ENCODE measurements around the gene ANKRD29.
A peak's percentile ranks its signal among the peaks of the same experiment; 100 is the strongest.

ANKRD29 gene

DNA sequence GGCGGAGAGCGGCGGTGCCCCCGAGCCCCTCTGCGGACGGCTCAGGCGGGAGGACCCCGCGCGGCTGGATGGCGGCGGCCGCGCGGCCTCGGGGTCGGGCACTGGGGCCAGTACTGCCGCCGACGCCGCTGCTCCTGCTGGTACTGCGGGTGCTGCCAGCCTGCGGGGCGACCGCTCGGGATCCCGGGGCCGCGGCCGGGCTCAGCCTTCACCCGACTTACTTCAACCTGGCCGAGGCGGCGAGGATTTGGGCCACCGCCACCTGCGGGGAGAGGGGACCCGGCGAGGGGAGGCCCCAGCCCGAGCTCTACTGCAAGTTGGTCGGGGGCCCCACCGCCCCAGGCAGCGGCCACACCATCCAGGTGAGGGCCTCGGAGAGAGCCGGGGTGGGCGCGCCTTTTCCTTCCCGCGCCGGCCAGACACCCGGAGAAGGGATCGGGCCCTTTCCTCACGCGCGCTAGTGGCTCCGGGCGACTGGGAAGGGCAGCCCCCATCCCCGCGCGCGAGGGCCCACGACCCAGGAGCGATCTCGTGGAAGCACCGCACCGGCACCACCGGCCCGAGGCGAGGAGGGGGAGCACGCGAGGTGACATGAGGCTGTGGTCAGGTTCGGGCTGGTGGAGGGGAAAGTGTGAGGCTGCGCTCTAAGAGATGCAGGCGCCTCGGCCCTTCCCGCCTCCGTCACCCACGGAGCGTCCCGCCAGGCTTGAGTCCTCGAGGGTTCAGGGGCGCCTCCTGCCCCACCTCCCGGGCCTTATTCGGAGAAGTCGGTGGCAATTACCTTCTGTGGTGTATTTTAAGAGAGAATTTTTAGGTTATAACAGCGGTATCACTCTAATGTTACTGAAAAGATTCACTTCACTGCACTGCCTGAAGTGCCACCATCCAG lies 27.1 kb upstream of the ANKRD29 start:
- peak; percentile 14 for DNase-seq (ENCODE audit: low spot score)
- Histone ChIP-seq H2BK120ac (ENCODE audit: low read depth, low read length) (no peak overlapping the region), H4K91ac (ENCODE audit: low read depth, low read length, poor library complexity) (no peak overlapping the region), H3K18ac (ENCODE audit: low read length) (peak overlapping the region; percentile 95), H3K9me3 (replicated peaks in 1 of 2; ENCODE audit: control insufficient read depth in 2 of 2, insufficient read depth in 1 of 2, low read depth in 1 of 2, low read length in 2 of 2) (no peaks in the 10 kb centered on the region), H2BK15ac (ENCODE audit: low read length) (peak overlapping the region; percentile 81), H3K27me3 (ENCODE audit: control insufficient read depth in 3 of 3, insufficient read depth in 3 of 3, low read depth in 1 of 3, low read length in 3 of 3) (peaks cover 11 to 54% (median 23%) of the 10 kb centered on the region in 3 experiments), H3K23ac (ENCODE audit: low read depth, low read length, poor library complexity) (peak overlapping the region; percentile 55), H2BK12ac (ENCODE audit: low read length) (peak overlapping the region; percentile 10), H3K9ac (ENCODE audit: low read depth, low read length, poor library complexity) (peak overlapping the region; percentile 95), H4K8ac (ENCODE audit: low read depth, low read length) (no peak overlapping the region), H3K4me3 (ENCODE audit: low read length in 2 of 2) (peak overlapping the region; percentile 15 to 74), H3K4me2 (ENCODE audit: insufficient read depth, low read length, poor library complexity, severe bottlenecking) (peak overlapping the region; percentile 98), H3K14ac (ENCODE audit: low read length) (peak overlapping the region; percentile 71), H2AK5ac (ENCODE audit: low read depth, low read length) (no peak overlapping the region), H3K4ac (ENCODE audit: low read length) (no peak overlapping the region), H2AFZ (ENCODE audit: low read length) (peak overlapping the region; percentile 94), H2BK5ac (ENCODE audit: low read length) (peak overlapping the region; percentile 66), H3K27ac (replicated peaks; ENCODE audit: low read length) (no peak overlapping the region), H3K36me3 (replicated peaks in 1 of 2; ENCODE audit: control insufficient read depth in 2 of 2, insufficient read depth in 2 of 2, low read length in 2 of 2) (no peaks in the 10 kb centered on the region), H3K79me1 (ENCODE audit: low read depth, low read length) (no peaks in the 10 kb centered on the region), H3K4me1 (ENCODE audit: control insufficient read depth in 2 of 2, insufficient read depth in 1 of 2, low read depth in 1 of 2, low read length in 2 of 2) (peaks cover 2 to 3% of the 10 kb centered on the region in 2 donors)
- no CpG with 5 or more reads among the region's 85 CpGs for WGBS, 2 donors (ENCODE audit: extremely low coverage in 2 of 2, insufficient read length in 2 of 2, insufficient replicate concordance in 1 of 2)

GRCh38 chr18:23689031-23689615 lies 26.4 kb upstream of the ANKRD29 start, which contains the start of gene LAMA3:
TSS of gene LAMA3 (plus strand) at chr18:23689453. CDS start at chr18:23689684, 231 bp downstream.
- Histone ChIP-seq H4K91ac (ENCODE audit: low read depth, low read length, poor library complexity) (no peak within 1 kb of the TSS), H3K4me1 (ENCODE audit: control insufficient read depth in 2 of 2, insufficient read depth in 1 of 2, low read depth in 1 of 2, low read length in 2 of 2) (peaks cover 2 to 3% of the 10 kb centered on the region in 2 donors), H3K79me1 (ENCODE audit: low read depth, low read length) (no peaks in the 10 kb centered on the region), H3K18ac (ENCODE audit: low read length) (peak within 1 kb of the TSS; percentile 95), H2AFZ (ENCODE audit: low read length) (peak within 1 kb of the TSS; percentile 94), H3K4me3 (ENCODE audit: low read length in 2 of 2) (peak within 1 kb of the TSS; percentile 15 to 74), H2BK5ac (ENCODE audit: low read length) (peak within 1 kb of the TSS; percentile 66), H3K23ac (ENCODE audit: low read depth, low read length, poor library complexity) (peak within 1 kb of the TSS; percentile 55), H2BK12ac (ENCODE audit: low read length) (peak within 1 kb of the TSS; percentile 10), H2BK120ac (ENCODE audit: low read depth, low read length) (no peak within 1 kb of the TSS), H3K4ac (ENCODE audit: low read length) (no peak within 1 kb of the TSS), H3K9ac (ENCODE audit: low read depth, low read length, poor library complexity) (peak within 1 kb of the TSS; percentile 95), H2BK15ac (ENCODE audit: low read length) (peak within 1 kb of the TSS; percentile 81), H3K27me3 (ENCODE audit: control insufficient read depth in 3 of 3, insufficient read depth in 3 of 3, low read depth in 1 of 3, low read length in 3 of 3) (peaks cover 11 to 54% (median 23%) of the 10 kb centered on the region in 3 experiments), H3K4me2 (ENCODE audit: insufficient read depth, low read length, poor library complexity, severe bottlenecking) (peak within 1 kb of the TSS; percentile 98), H3K14ac (ENCODE audit: low read length) (peak within 1 kb of the TSS; percentile 71), H3K9me3 (replicated peaks in 1 of 2; ENCODE audit: control insufficient read depth in 2 of 2, insufficient read depth in 1 of 2, low read depth in 1 of 2, low read length in 2 of 2) (no peaks in the 10 kb centered on the region), H3K36me3 (replicated peaks in 1 of 2; ENCODE audit: control insufficient read depth in 2 of 2, insufficient read depth in 2 of 2, low read length in 2 of 2) (no peaks in the 10 kb centered on the region), H3K27ac (replicated peaks; ENCODE audit: low read length) (no peak within 1 kb of the TSS), H4K8ac (ENCODE audit: low read depth, low read length) (no peak within 1 kb of the TSS), H2AK5ac (ENCODE audit: low read depth, low read length) (no peak within 1 kb of the TSS)
- WGBS, 2 donors (ENCODE audit: extremely low coverage in 2 of 2, insufficient read length in 2 of 2, insufficient replicate concordance in 1 of 2) = no CpG with 5 or more reads among the region's 45 CpGs
- DNase-seq (ENCODE audit: low spot score) = peak; percentile 48

GRCh38 chr18:23688528-23688927 lies 25.8 kb upstream of the ANKRD29 start:
- H3K18ac ChIP-seq (ENCODE audit: low read length) = no peak overlapping the region
- no peaks in the 10 kb centered on the region for H3K79me1 ChIP-seq (ENCODE audit: low read depth, low read length)
- DNase-seq (ENCODE audit: low spot score) = no peak
- H2AFZ ChIP-seq (ENCODE audit: low read length) = no peak overlapping the region
- H3K9ac ChIP-seq (ENCODE audit: low read depth, low read length, poor library complexity) = no peak overlapping the region
- H3K4ac ChIP-seq (ENCODE audit: low read length) = no peak overlapping the region
- no peaks in the 10 kb centered on the region for H3K36me3 ChIP-seq (replicated peaks in 1 of 2; ENCODE audit: control insufficient read depth in 2 of 2, insufficient read depth in 2 of 2, low read length in 2 of 2)
- H3K4me2 ChIP-seq (ENCODE audit: insufficient read depth, low read length, poor library complexity, severe bottlenecking) = peak overlapping the region; percentile 98
- no peak overlapping the region for H2BK5ac ChIP-seq (ENCODE audit: low read length)
- H2BK120ac ChIP-seq (ENCODE audit: low read depth, low read length) = no peak overlapping the region
- peaks cover 11 to 48% (median 23%) of the 10 kb centered on the region in 3 experiments for H3K27me3 ChIP-seq (ENCODE audit: control insufficient read depth in 3 of 3, insufficient read depth in 3 of 3, low read depth in 1 of 3, low read length in 3 of 3)
- H3K9me3 ChIP-seq (replicated peaks in 1 of 2; ENCODE audit: control insufficient read depth in 2 of 2, insufficient read depth in 1 of 2, low read depth in 1 of 2, low read length in 2 of 2) = no peaks in the 10 kb centered on the region
- no peak overlapping the region for H4K91ac ChIP-seq (ENCODE audit: low read depth, low read length, poor library complexity)
- no peak overlapping the region for H2BK15ac ChIP-seq (ENCODE audit: low read length)
- no CpG with 5 or more reads among the region's 5 CpGs for WGBS, 2 donors (ENCODE audit: extremely low coverage in 2 of 2, insufficient read length in 2 of 2, insufficient replicate concordance in 1 of 2)
- H3K4me3 ChIP-seq (ENCODE audit: low read length in 2 of 2) = no peak overlapping the region
- no peak overlapping the region for H2AK5ac ChIP-seq (ENCODE audit: low read depth, low read length)
- no peak overlapping the region for H3K27ac ChIP-seq (replicated peaks; ENCODE audit: low read length)
- no peak overlapping the region for H3K14ac ChIP-seq (ENCODE audit: low read length)
- no peak overlapping the region for H2BK12ac ChIP-seq (ENCODE audit: low read length)
- H3K4me1 ChIP-seq (ENCODE audit: control insufficient read depth in 2 of 2, insufficient read depth in 1 of 2, low read depth in 1 of 2, low read length in 2 of 2) = peaks cover 2 to 3% of the 10 kb centered on the region in 2 donors
- H4K8ac ChIP-seq (ENCODE audit: low read depth, low read length) = no peak overlapping the region
- H3K23ac ChIP-seq (ENCODE audit: low read depth, low read length, poor library complexity) = no peak overlapping the region
